Renal cortex interstitium (tissue), 11 donors: ENCODE results near the gene CNKSR3. TPM values are rescaled to one million over a fixed set of nuclear protein-coding genes. Genes with fewer than 3 reads are reported as not detected.
A peak's percentile ranks its signal among the peaks of the same experiment; 100 is the strongest.

Source experiments
- DNase-seq, 11 donors: peaks; one replicate each; pipeline ENCODE4 v3.0.0-alpha.2; 2013; ENCODE audit warnings: low read depth in 9 of 11, low spot score in 4 of 11; ENCODE audit errors: extremely low read depth in 1 of 11
- polyA plus RNA-seq, 3 donors: library from polyadenylated mRNA; unstranded; fragments of 120-200 nt; gene quantifications; one replicate each; pipeline ENCODE4 v1.2.1, GENCODE V29; 2013; ENCODE audit not compliant: insufficient read length in 3 of 3

The CNKSR3 gene
- polyA plus RNA-seq, 3 donors, result 54.0 to 67.3 (median 59.1) TPM

GRCh38 chr6:154440422-154441043, 70.0 kb downstream of the CNKSR3 start:
- no peak for DNase-seq

GRCh38 chr6:154440022-154440421, 70.5 kb downstream of the CNKSR3 start:
- no peak for DNase-seq

GRCh38 chr6:154438882-154439415, 71.5 kb downstream of the CNKSR3 start:
- no peak for DNase-seq

- DNase-seq, result no peak
These were observed 75.0 kb downstream of the CNKSR3 start for GRCh38 chr6:154435400-154435945.

- DNase-seq, result no peak
These were observed 75.8 kb downstream of the CNKSR3 start for GRCh38 chr6:154434662-154435061.

GRCh38 chr6:154433477-154434241, 76.8 kb downstream of the CNKSR3 start:
- no peak for DNase-seq

GRCh38 chr6:154432533-154433476, 77.7 kb downstream of the CNKSR3 start:
- DNase-seq, result peak in 3 of 11 donors; percentile 46 to 65 (median 51)

- no peak for DNase-seq
These were observed 80.0 kb downstream of the CNKSR3 start for GRCh38 chr6:154430481-154430919.

GRCh38 chr6:154429711-154430110, 80.8 kb downstream of the CNKSR3 start:
- no peak for DNase-seq

GRCh38 chr6:154428897-154429296, 81.6 kb downstream of the CNKSR3 start:
- DNase-seq, result no peak

- no peak for DNase-seq
These were observed 83.0 kb downstream of the CNKSR3 start for GRCh38 chr6:154427446-154427845.

GRCh38 chr6:154426997-154427396, 83.5 kb downstream of the CNKSR3 start:
- DNase-seq, result no peak

GRCh38 chr6:154425034-154425433, 85.5 kb downstream of the CNKSR3 start:
- no peak for DNase-seq

- DNase-seq, result no peak
These were observed 96.3 kb downstream of the CNKSR3 start for GRCh38 chr6:154414021-154414813.

- no peak for DNase-seq
These were observed 98.2 kb downstream of the CNKSR3 start for GRCh38 chr6:154412106-154412820.

GRCh38 chr6:154411076-154411475, 99.4 kb downstream of the CNKSR3 start:
- no peak for DNase-seq

GRCh38 chr6:154410619-154411072, 99.8 kb downstream of the CNKSR3 start:
- DNase-seq, result peak; percentile 41 to 87 (median 69)
